HS-27A (cell line): ENCODE data around the gene RPS3.

Experiments used
- DNase-seq: peaks from one replicate; pipeline ENCODE4 v3.0.0-alpha.2; 2012; ENCODE audit warnings: low read depth, missing footprints

Gene RPS3

GRCh38 chr11:75420224-75421034 lies 21.1 kb downstream of the RPS3 start:
- no peak for DNase-seq

DNA sequence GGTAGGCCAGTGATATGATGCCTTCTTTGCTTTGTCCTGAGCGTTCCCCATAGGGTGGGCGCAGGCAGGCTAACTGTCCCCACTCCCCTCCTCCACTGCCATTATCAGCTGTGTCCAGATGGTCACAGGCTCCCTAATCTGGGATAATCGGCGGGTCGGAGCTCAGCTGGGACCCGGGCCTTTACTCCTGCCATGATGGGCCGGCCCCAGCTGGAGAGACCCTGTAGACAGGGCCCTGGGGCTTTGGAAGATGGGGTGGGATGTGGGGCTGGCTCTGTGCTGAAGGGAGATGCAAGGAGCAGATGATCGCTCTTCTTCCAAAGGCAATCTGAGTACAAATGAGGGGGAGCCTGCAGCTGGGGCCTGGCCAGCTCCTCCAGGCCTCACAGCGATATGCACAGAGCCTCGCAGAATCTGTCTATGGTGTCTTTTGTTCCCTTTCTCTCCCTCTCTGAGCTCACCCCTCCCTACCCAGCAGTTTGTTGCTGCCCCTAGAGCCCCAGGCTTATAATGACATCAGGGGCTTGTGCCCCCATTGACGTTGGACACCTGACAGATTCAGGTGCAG lies 21.8 kb downstream of the RPS3 start:
- DNase-seq: no peak

GRCh38 chr11:75421902-75422247 lies 22.6 kb downstream of the RPS3 start:
- DNase-seq: no peak

DNA sequence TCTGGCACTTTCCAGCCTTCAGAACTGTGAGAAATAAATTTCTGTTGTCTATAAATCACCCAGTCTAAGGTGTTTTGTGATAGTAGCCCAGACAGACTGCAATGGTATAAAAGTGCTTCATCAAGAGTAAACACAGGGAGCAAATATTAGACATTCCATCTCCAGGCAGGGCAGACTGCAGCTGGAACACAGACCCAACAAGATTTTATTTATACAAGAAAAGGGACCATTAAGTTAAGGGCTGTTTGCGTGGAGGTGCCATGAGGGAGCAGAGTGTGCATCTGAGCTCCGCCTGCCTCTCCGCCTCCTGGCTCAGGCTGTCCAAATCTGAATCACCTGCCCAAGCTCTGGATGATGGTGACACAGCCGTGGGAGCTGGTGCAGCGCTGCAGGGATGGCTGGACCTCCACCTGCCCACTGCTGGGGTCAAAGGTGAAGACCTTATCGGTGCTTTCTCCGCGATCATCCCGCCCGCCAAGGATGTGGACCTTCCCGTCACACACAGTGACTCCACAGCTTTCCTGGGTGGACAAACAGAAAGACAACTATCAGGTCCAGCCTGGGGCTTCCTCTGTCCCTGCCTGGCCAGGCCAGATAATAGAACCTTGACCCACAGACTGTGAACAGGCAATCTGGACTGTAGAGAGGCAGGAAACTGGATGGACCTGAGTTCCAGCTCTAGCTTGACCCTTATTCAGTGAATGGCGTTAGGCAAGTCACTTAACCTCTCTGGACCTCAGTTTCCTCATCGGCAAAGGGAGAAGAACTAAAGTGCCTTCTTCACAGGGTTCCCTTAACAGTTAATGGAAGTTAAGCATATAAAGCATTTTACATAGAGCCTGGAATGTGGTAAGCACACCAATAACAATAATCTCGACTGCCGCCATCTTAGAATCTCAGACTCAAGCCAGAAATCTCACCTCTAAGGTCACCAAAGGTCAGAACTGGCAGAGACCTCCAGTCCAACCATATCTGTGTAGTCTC lies 23.2 kb downstream of the RPS3 start:
- DNase-seq: no peak

DNA sequence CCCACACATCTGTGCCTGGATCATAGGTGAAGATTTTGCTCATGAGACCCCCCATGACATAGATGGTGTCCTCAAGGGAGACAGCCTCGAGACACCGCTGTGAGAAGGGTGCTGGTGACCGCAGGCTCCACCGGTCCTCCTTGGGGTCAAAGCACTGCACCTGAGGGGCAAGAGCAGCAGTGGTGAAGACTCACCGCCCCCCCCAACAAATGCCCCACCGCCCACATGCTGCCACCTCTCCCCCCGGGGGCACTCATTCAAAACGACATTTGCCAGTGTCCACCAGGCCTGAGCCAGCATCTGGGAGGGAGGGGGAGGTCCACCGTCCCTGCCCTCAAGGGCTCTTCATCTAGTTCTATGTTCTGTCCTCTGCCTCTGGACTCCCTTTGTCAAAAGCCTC lies 24.4 kb downstream of the RPS3 start:
- DNase-seq: no peak

DNA sequence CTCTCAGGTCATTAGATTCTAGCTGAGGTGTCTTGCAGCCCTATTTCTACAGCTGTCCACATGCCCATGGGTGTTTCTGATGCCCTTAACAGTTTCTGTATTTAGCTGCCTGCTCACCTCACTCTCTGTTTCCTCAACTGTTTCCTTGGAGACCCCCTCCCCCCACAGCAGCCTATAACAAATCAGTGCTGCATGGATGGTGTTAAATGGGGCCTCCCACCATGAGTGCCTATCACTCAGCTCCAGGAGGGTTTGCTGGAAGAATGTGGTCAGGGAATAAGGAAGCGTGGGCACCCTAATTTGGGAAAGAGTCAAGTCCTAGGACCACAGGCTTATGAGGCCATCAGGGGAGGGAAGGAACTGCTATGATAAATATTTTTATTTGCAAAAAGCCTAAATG lies 25.1 kb downstream of the RPS3 start:
- DNase-seq: no peak

GRCh38 chr11:75425422-75425821 lies 26.1 kb downstream of the RPS3 start:
- DNase-seq: no peak

DNA sequence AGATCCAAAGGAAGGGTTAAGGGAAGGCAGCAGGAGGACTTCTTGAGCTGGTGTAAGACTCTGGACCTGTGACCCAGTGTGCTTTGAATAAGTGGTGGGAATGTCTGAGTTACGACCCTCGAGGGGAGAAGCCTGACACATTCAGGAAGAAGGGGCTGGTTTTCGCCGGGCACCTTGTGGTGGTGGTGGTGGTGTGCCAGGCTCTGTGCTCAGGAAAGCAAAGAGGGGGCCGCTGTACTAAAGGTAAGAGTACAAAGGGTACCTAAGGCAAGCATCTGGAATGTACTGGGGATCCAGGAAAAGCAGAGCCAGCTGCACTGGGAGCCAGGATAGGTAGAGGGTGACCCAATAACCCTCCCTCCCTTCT lies 27.4 kb downstream of the RPS3 start:
- DNase-seq: no peak

- no peak for DNase-seq
Measured at GRCh38 chr11:75427181-75427580, 27.9 kb downstream of the RPS3 start.

DNA sequence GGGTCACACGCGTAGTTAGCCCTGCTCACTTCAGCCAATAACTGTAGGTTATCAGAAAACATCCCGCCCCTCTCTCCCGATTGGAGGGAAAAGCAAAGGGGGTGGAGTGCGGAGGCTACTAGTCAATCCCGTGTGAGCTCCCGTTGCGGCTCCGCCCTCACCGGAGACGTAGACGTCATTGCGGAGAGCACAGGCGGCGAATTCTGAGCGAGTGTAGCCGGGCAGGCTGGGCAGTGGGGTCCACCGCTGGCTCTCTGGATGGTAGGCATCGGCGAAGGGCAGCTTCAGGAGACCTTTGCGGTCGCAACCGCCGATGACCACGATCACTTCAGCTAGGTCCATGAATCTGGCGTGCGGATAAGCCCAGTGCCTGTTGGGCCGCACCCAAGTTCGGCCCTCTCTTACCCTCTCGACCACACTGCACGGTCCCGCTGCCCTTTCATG lies 29.0 kb downstream of the RPS3 start:
- peak; percentile 83 for DNase-seq

GRCh38 chr11:75428989-75429640 lies 29.8 kb downstream of the RPS3 start:
- DNase-seq: no peak

GRCh38 chr11:75429641-75429901 lies 30.3 kb downstream of the RPS3 start:
- peak; percentile 41 for DNase-seq

- DNase-seq: peak; percentile 80
Measured at GRCh38 chr11:75429902-75430713, 30.8 kb downstream of the RPS3 start.

- DNase-seq: no peak
Measured at GRCh38 chr11:75430714-75431532, 31.6 kb downstream of the RPS3 start.

DNA sequence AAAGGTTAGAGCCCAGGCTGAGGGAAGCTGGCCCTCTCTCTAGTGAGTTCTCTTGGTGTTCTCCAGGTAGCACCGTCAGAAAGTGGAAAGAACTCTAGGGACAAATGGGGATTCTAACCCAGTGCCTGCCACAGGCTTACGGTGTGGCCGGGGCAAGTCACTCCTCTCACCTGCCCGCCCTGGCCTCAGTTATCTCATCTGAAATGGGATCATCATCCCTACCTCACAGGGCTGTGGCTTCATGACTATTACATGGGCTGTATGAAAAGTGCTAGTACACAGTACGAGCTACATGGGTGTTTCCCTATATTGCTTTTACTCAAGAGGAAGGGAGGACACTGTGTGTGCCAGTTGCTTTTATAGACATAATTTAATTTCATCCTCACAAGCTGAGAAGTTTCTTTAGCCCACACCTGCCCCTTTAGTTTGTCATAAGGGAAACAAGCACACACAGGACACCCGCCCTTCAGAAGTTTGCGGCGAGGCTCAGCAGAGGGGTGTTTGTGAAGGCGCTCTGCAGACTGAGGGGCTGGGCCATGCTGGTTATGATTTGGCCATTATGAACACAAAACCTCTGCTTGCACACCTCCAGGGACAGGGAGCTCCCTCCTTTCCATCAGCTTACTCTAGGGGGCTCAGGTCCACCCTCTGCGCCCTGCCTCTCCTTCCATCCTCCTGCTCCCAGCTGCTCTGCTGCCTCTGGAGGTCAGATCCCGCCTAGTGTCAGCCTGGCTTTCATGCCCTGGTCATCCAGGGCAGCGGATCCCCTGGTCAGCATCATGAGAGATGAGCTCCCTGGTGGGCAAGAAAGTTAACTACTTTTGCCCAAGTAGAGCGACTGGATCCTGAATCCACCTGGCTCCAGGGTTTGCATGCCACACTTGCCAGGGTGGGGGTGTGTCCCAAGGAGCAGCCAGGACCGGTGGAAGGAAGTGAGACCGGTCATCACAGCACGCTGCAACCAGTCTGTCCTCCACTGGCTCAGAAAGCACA lies 32.5 kb downstream of the RPS3 start:
- DNase-seq: no peak

DNA sequence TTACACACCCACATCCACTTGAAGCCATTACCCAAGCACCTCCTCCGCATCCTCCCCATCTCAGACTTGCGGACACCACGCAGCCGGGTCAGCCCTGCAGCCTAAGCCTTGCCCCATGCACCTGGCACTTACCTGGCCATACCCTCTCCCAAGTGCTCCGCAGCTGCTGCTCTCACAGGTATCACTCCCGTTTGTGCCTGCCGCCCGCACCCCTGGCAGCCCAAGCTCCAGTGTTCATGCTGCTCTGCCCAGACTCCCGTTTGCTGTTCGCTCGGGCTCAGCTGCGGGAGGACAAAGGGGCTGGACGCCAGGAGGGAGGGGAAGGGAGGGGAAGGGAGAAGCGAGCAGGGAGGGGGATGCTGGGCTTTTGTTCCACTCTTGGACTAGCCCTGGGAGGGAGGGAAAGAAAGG lies 33.6 kb downstream of the RPS3 start, which contains the start of gene KLHL35:
Gene KLHL35 (minus strand): TSS at position 293 of the 411 bp plus-strand sequence. CDS start 2,574 bp downstream, outside the sequence.
- no peak for DNase-seq

- no peak for DNase-seq
Measured at GRCh38 chr11:75433443-75433842, 34.1 kb downstream of the RPS3 start.

- no peak for DNase-seq
Measured at GRCh38 chr11:75434051-75434450, 34.7 kb downstream of the RPS3 start.

GRCh38 chr11:75434886-75435570 lies 35.7 kb downstream of the RPS3 start:
- no peak for DNase-seq
